ENCODE measurements around the gene STN1. TPM values are rescaled to one million over a fixed set of nuclear protein-coding genes. Genes with fewer than 3 reads are reported as not detected.

STN1 gene
- total and polyA plus RNA-seq, 2 of the 8 experiments (the other 6 are each of a cell fraction or from before 2014, with no cell fraction given): 10.1 to 12.4 TPM

DNA sequence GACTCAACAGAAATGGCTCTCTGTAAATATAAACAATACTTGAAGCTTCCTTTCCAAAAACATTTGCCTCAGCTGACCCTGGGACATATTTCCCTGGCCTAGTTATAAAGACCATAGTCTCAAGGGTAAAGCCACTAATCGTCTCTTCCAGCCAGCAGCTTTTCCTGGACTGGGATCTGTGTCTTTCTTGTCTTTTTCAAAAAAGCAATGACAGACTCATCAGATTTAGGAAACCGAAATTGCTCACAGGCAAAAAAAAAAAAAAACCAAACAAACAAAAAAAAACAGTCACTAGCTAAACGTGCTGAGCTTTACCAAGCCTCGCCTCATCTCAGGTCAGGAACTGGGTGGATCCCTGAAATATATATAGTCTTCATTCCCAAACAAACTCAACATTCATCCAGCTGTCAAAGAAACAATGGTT lies 23.5 kb downstream of the STN1 start:
- Histone ChIP-seq H3K56ac (replicated peaks; ENCODE audit: insufficient read length, low read depth, low read length) (no peak overlapping the region), H2BK12ac (ENCODE audit: low read depth, low read length) (no peak overlapping the region), H3K23me2 (ENCODE audit: low read depth, low read length) (no peaks in the 10 kb centered on the region), H3K9me3 (ENCODE audit: insufficient read depth in 2 of 2, low read depth in 1 of 2, low read length in 1 of 2) (no peaks in the 10 kb centered on the region), H3K4me1 (replicated peaks in 1 of 4; ENCODE audit: control insufficient read depth in 3 of 4, insufficient read depth in 4 of 4, low read length in 3 of 4) (peaks cover 0 to 2% (median 0%) of the 10 kb centered on the region in 4 experiments; a peak in 2 of 7 replicates), H3K36me3 (ENCODE audit: control insufficient read depth in 2 of 4, insufficient read depth in 4 of 4, low read length in 3 of 4) (peaks cover 0 to 2% (median 0%) of the 10 kb centered on the region in 4 experiments; a peak in 3 of 8 replicates), H3K9ac (replicated peaks in 1 of 4; ENCODE audit: extremely low read depth in 1 of 4, low read depth in 3 of 4, low read length in 3 of 4) (no peak overlapping the region), H2AFZ (ENCODE audit: low read length) (no peak overlapping the region), H3K27me3 (replicated peaks in 1 of 4; ENCODE audit: control insufficient read depth in 3 of 4, extremely low read depth in 1 of 4, insufficient read depth in 3 of 4, low read length in 3 of 4) (no peaks in the 10 kb centered on the region), H4K20me1 (replicated peaks in 1 of 2; ENCODE audit: control insufficient read depth in 1 of 2, insufficient read depth in 2 of 2, low read length in 2 of 2) (no peaks in the 10 kb centered on the region), H4K5ac (ENCODE audit: insufficient read length, low read depth, low read length) (no peak overlapping the region), H2AK5ac (ENCODE audit: low read depth, low read length) (no peak overlapping the region), H2BK20ac (ENCODE audit: low read length) (no peak overlapping the region), H3K79me1 (ENCODE audit: low read depth, low read length) (no peaks in the 10 kb centered on the region), H4K91ac (replicated peaks; ENCODE audit: insufficient read length, low read length) (no peak overlapping the region), H2BK5ac (ENCODE audit: low read depth, low read length) (no peak overlapping the region), H2BK15ac (ENCODE audit: low read length) (no peak overlapping the region), H3K4me2 (ENCODE audit: insufficient read depth in 1 of 2, low read depth in 2 of 2, low read length in 2 of 2) (no peak overlapping the region), H3K4ac (replicated peaks; ENCODE audit: insufficient read length, low read depth, low read length) (no peak overlapping the region), H3K14ac (ENCODE audit: insufficient read length) (no peak overlapping the region), H3K18ac (ENCODE audit: extremely low read depth, low read length) (no peak overlapping the region), H3K79me2 (ENCODE audit: control insufficient read depth in 1 of 2, insufficient read depth in 2 of 2, low read length in 2 of 2) (no peaks in the 10 kb centered on the region), H3K27ac (ENCODE audit: low read depth, low read length) (no peak overlapping the region), H4K8ac (ENCODE audit: extremely low read depth, insufficient read depth, low read length) (no peak overlapping the region), H2BK120ac (replicated peaks; ENCODE audit: low read depth, low read length) (no peak overlapping the region), H3K4me3 (ENCODE audit: extremely low read depth in 1 of 4, insufficient read depth in 2 of 4, low read depth in 3 of 4, low read length in 4 of 4) (no peak overlapping the region), H3K23ac (ENCODE audit: insufficient read length) (no peak overlapping the region)
- DNase-seq (ENCODE audit: low read depth in 1 of 2, low spot score in 2 of 2) (no peak), FAIRE-seq (no peak)
- WGBS, 2 experiments (ENCODE audit: extremely low coverage in 1 of 2, insufficient coverage in 1 of 2, insufficient read length in 1 of 2, insufficient replicate concordance in 2 of 2, low coverage in 1 of 2, low lambda C conversion rate in 2 of 2, missing lambda C conversion rate in 1 of 2): 77% methylated on average over 4 of the region's 4 CpGs; no CpG with 5 or more reads in 1 of the 2 experiments
- ChIA-PET CTCF (ENCODE audit: partially characterized antibody) (interaction anchor here (1.0 to 1.8 kb wide), 6 partner anchors 10 to 183 kb away, joined by 3 to 8 read pairs (median 4); no protein-coding TSS in a partner anchor), POLR2A (ENCODE audit: partially characterized antibody) (no interaction called here)
- TF ChIP-seq TBP (IDR thresholded peaks at IDR 0.05; ENCODE audit: low read depth, low read length) (no peak), BRCA1 (IDR thresholded peaks at IDR 0.05; ENCODE audit: low read depth, low read length) (no peak), POLR2AphosphoS5 (IDR thresholded peaks at IDR 0.05; ENCODE audit: low read depth, low read length) (no peak), HDAC6 (IDR thresholded peaks at IDR 0.05; ENCODE audit: low read depth, low read length) (no peak), CTCF (IDR thresholded peaks at IDR 0.05; ENCODE audit: control extremely low read depth in 1 of 3, insufficient read depth in 1 of 3, low read depth in 1 of 3, low read length in 3 of 3) (no peak), SIX5 (IDR thresholded peaks at IDR 0.05; ENCODE audit: low read depth, low read length) (no peak)

Data from H1 (cell line).